GM12878 (cell line): ENCODE measurements around the gene ZFYVE21. TPM values are rescaled to one million over a fixed set of nuclear protein-coding genes. Genes with fewer than 3 reads are reported as not detected.

Source experiments
- ATAC-seq: fragments of 200-7000 bp; cut with Tn5 transposase; 3 replicates; pipeline ENCODE4 v1.9.1; 2020; ENCODE audit warnings: mild to moderate bottlenecking, moderate library complexity
- BruUV-seq: library from RNA; stranded (reverse); fragments of 400-500 nt; replicated peaks from 2 replicates; lab custom pipeline; 2021; lab: Mats Ljungman, UMichigan
- CTCF ChIA-PET: fragments of 300-600 bp; sonication (Branson Sonifier 250); formaldehyde crosslinking; extraction: SDS; loops from one replicate; lab custom pipeline; 2021; ENCODE audit warnings: inconsistent platforms; lab: Yijun Ruan, JAX
- POLR2A ChIA-PET: fragments of 350-600 bp; formaldehyde crosslinking; extraction: SDS; loops from one replicate; lab custom pipeline; 2021; ENCODE audit warnings: inconsistent platforms; lab: Charles Lee
- RAD21 ChIA-PET: fragments of 300-600 bp; sonication (Branson Sonifier 250); formaldehyde crosslinking; loops from one replicate; lab custom pipeline; 2023; ENCODE audit warnings: antibody characterized with exemption; ENCODE audit not compliant: unreplicated experiment; lab: Charles Lee
- SMC1A ChIA-PET: fragments of 300-600 bp; sonication (Branson Sonifier 250); formaldehyde crosslinking; loops from one replicate; lab custom pipeline; 2023; ENCODE audit not compliant: unreplicated experiment, uncharacterized antibody; lab: Charles Lee
- DNase-seq: peaks from one replicate; pipeline ENCODE4 v3.0.0-alpha.2; 2011; ENCODE audit warnings: low read depth, low spot score
- FAIRE-seq: peaks from 3 replicates; lab custom pipeline; 2011; peaks lifted over from hg19 to GRCh38; lab: Jason Lieb, UNC
- H2AFZ ChIP-seq: 2 replicates; pipeline ENCODE4 v1.6.0; 2011; ENCODE audit warnings: low read depth, low read length, control low read depth; ENCODE audit not compliant: control insufficient read depth
- H3K27ac ChIP-seq: 2 replicates; pipeline ENCODE4 v1.5.1; 2011; ENCODE audit warnings: control low read depth; ENCODE audit not compliant: control insufficient read depth, insufficient read depth
- H3K27me3 ChIP-seq, 2 experiments: replicated peaks in 1 of 2; 2 replicates each; pipeline versions ENCODE4 v1.6.0 to v1.6.1; 2011; ENCODE audit warnings: low read length in 1 of 2; ENCODE audit not compliant: control insufficient read depth in 2 of 2, insufficient read depth in 2 of 2
- H3K36me3 ChIP-seq, 2 experiments: 2 replicates each; pipeline ENCODE4 v1.5.1; 2011; ENCODE audit warnings: low read length in 1 of 2; ENCODE audit not compliant: control insufficient read depth in 2 of 2, insufficient read depth in 2 of 2
- H3K4me1 ChIP-seq: 2 replicates; pipeline ENCODE4 v1.6.1; 2011; ENCODE audit warnings: mild to moderate bottlenecking, low read length, moderate library complexity, mixed read lengths; ENCODE audit not compliant: control insufficient read depth, insufficient read depth
- H3K4me2 ChIP-seq: 2 replicates; pipeline ENCODE4 v1.6.0; 2011; ENCODE audit warnings: control low read depth; ENCODE audit not compliant: control insufficient read depth, insufficient read depth
- H3K4me3 ChIP-seq: fragments of 200-600 bp; sonication (generic); 2 replicates; pipeline ENCODE4 v1.5.1; 2016
- H3K79me2 ChIP-seq: 2 replicates; pipeline ENCODE4 v1.6.0; 2011; ENCODE audit warnings: low read length; ENCODE audit not compliant: control insufficient read depth, insufficient read depth
- H3K9ac ChIP-seq: 2 replicates; pipeline ENCODE4 v1.8.0; 2011; ENCODE audit warnings: low read length, control low read depth, mixed read lengths; ENCODE audit not compliant: control insufficient read depth, insufficient read depth
- H3K9me3 ChIP-seq: replicated peaks from 3 replicates; pipeline ENCODE4 v1.5.1; 2011; ENCODE audit warnings: mild to moderate bottlenecking, low read length; ENCODE audit not compliant: control insufficient read depth, insufficient read depth
- H4K20me1 ChIP-seq: 2 replicates; pipeline ENCODE4 v1.6.0; 2011; ENCODE audit not compliant: control insufficient read depth, insufficient read depth
- BMI1 ChIP-seq: fragments of 450-650 bp; IDR thresholded peaks from 2 replicates; pipeline ENCODE4 v1.6.1; 2016; ENCODE audit warnings: mild to moderate bottlenecking, moderate library complexity, borderline replicate concordance
- CBX3 ChIP-seq: fragments of 200-600 bp; sonication (generic); IDR thresholded peaks from 2 replicates; pipeline ENCODE4 v1.6.1; 2016; ENCODE audit warnings: low read depth, borderline replicate concordance
- CUX1 ChIP-seq: IDR thresholded peaks from 2 replicates; pipeline ENCODE4 v1.6.1; 2012; ENCODE audit warnings: improper control_type of control experiment, low read depth, low read length; ENCODE audit not compliant: insufficient replicate concordance
- ESRRA ChIP-seq: IDR thresholded peaks from 2 replicates; pipeline ENCODE4 v1.6.1; 2012; ENCODE audit warnings: mild to moderate bottlenecking, low read length, improper control_type of control experiment
- GABPA ChIP-seq: IDR thresholded peaks from 2 replicates; pipeline ENCODE4 v1.6.1; 2014; ENCODE audit warnings: antibody characterized with exemption, low read depth, mild to moderate bottlenecking, inconsistent platforms
- MTA2 ChIP-seq: fragments of 450-650 bp; IDR thresholded peaks from 2 replicates; pipeline ENCODE4 v1.6.1; 2016; ENCODE audit warnings: low read depth, mild to moderate bottlenecking, moderate library complexity
- MTA3 ChIP-seq: IDR thresholded peaks from 2 replicates; pipeline ENCODE4 v1.6.1; 2012; ENCODE audit warnings: low read length, inconsistent platforms, borderline replicate concordance
- NRF1 ChIP-seq: conservative IDR thresholded peaks from 2 replicates; pipeline ENCODE4 v1.6.1; 2011; ENCODE audit warnings: mild to moderate bottlenecking, low read depth, low read length, improper control_type of control experiment
- PML ChIP-seq: IDR thresholded peaks from 2 replicates; pipeline ENCODE4 v1.6.1; 2012; ENCODE audit warnings: low read length, inconsistent platforms
- RBBP5 ChIP-seq: fragments of 200-600 bp; sonication (generic); conservative IDR thresholded peaks from 2 replicates; pipeline ENCODE4 v1.6.1; 2016
- STAT1 ChIP-seq: fragments of 450-650 bp; conservative IDR thresholded peaks from 2 replicates; pipeline ENCODE4 v1.6.1; 2014; ENCODE audit warnings: antibody characterized with exemption, mild to moderate bottlenecking
- TCF7 ChIP-seq: IDR thresholded peaks from 2 replicates; pipeline ENCODE4 v1.6.1; 2014; ENCODE audit warnings: antibody characterized with exemption, borderline replicate concordance
- ZBED1 ChIP-seq: IDR thresholded peaks from 2 replicates; pipeline ENCODE4 v1.6.1; 2016; ENCODE audit warnings: borderline replicate concordance
- WGBS: methylation state at CpG from one replicate; pipeline ENCODE4 v1.1.6; 2016; ENCODE audit warnings: low lambda C conversion rate; ENCODE audit not compliant: insufficient replicate concordance, insufficient coverage; ENCODE audit errors: missing lambda C conversion rate; 5-methylcytosine and 5-hydroxymethylcytosine counted together
- in situ Hi-C: fragments of 300-500 bp; cut with MboI; formaldehyde crosslinking; loops from 9 replicates; pipeline ENCODE4 v1.14.3; 2018; ENCODE audit warnings: mixed read lengths
- intact Hi-C: fragments of 100-400 bp; cut with micrococcal nuclease; formaldehyde crosslinking; loops from one replicate; pipeline ENCODE4 v1.14.2; 2022; ENCODE audit not compliant: unreplicated experiment
- polyA plus RNA-seq, 11 experiments: library from polyadenylated mRNA; depleted of rRNA in 4 of 11; unstranded in 6 of 11; stranded (reverse) in 5 of 11; fragments of >200 nt; fragmentation: Nextera tagmentation in 4 of 11; fragmentation: Illumina TruSeq in 1 of 11; extraction: Ambion mirVana in 4 of 11; extraction: Trizol in 1 of 11; gene quantifications; 1 replicate in 1 of 11; 2 replicates in 10 of 11; pipeline versions ENCODE4 v1.2.1 to v1.2.3, GENCODE V29; 2011 to 2016; ENCODE audit warnings: inconsistent platforms in 2 of 11, missing spikeins in 2 of 11, low read depth in 1 of 11
- total RNA-seq, 4 experiments: library from RNA; depleted of rRNA in 3 of 4; stranded (reverse); fragments of >200 nt in 3 of 4; fragmentation: Illumina TruSeq in 1 of 4; extraction: Trizol in 1 of 4; gene quantifications; 2 replicates each; pipeline versions ENCODE4 v1.2.1 to v1.2.3, GENCODE V29; 2013 to 2021

The ZFYVE21 gene
- total and polyA plus RNA-seq, 10 of the 15 experiments (the other 5 are each of a cell fraction or from before 2014, with no cell fraction given) = 0.79 to 21.7 (median 13.8) TPM

GRCh38 chr14:103740991-103741689, 25.5 kb downstream of the ZFYVE21 start:
- Histone ChIP-seq H3K27ac (no peak overlapping the region), H3K4me2 (no peak overlapping the region), H4K20me1 (no peaks in the 10 kb centered on the region), H3K9me3 (no peaks in the 10 kb centered on the region), H3K36me3 (no peaks in the 10 kb centered on the region; a peak in 2 of 4 replicates), H2AFZ (no peak overlapping the region), H3K4me1 (no peaks in the 10 kb centered on the region), H3K79me2 (no peaks in the 10 kb centered on the region), H3K27me3 (no peaks in the 10 kb centered on the region), H3K4me3 (no peak overlapping the region), H3K9ac (no peak overlapping the region)
- ChIA-PET POLR2A (no interaction called here), RAD21 (interaction anchor here (1.7 kb wide), 1 partner anchor 222 kb away, joined by 4 read pairs; no protein-coding TSS in a partner anchor), SMC1A (interaction anchor here (0.8 kb wide), 2 partner anchors 13 to 23 kb away, joined by 3 to 4 read pairs; no protein-coding TSS in a partner anchor), CTCF (no interaction called here)
- BruUV-seq = no TSS peak
- intact Hi-C loops (no loop called here), in situ Hi-C loops (no loop called here)
- no peak for TF ChIP-seq ESRRA
- no peak for TF ChIP-seq PML
- TF ChIP-seq RBBP5 = no peak
- TF ChIP-seq TCF7 = no peak
- no peak for TF ChIP-seq STAT1
- no peak for TF ChIP-seq ZBED1
- no peak for TF ChIP-seq GABPA
- TF ChIP-seq BMI1 = no peak
- no peak for TF ChIP-seq CBX3
- TF ChIP-seq MTA2 = no peak
- TF ChIP-seq MTA3 = no peak
- no peak for TF ChIP-seq CUX1
- TF ChIP-seq NRF1 = no peak
- no peak for ATAC-seq
- no peak for FAIRE-seq
- 85% methylated on average over 14 of the region's 14 CpGs for WGBS
- DNase-seq = no peak
